ENCODE measurements around the gene ST6GALNAC6. TPM values are rescaled to one million over a fixed set of nuclear protein-coding genes. Genes with fewer than 3 reads are reported as not detected.

The ST6GALNAC6 gene, protein sequence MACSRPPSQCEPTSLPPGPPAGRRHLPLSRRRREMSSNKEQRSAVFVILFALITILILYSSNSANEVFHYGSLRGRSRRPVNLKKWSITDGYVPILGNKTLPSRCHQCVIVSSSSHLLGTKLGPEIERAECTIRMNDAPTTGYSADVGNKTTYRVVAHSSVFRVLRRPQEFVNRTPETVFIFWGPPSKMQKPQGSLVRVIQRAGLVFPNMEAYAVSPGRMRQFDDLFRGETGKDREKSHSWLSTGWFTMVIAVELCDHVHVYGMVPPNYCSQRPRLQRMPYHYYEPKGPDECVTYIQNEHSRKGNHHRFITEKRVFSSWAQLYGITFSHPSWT
- 100 to 1,000 TPM in 3 of 4 donors, 10 to 100 TPM in 1; 37.7 to 133 (median 111) TPM for total RNA-seq

DNA sequence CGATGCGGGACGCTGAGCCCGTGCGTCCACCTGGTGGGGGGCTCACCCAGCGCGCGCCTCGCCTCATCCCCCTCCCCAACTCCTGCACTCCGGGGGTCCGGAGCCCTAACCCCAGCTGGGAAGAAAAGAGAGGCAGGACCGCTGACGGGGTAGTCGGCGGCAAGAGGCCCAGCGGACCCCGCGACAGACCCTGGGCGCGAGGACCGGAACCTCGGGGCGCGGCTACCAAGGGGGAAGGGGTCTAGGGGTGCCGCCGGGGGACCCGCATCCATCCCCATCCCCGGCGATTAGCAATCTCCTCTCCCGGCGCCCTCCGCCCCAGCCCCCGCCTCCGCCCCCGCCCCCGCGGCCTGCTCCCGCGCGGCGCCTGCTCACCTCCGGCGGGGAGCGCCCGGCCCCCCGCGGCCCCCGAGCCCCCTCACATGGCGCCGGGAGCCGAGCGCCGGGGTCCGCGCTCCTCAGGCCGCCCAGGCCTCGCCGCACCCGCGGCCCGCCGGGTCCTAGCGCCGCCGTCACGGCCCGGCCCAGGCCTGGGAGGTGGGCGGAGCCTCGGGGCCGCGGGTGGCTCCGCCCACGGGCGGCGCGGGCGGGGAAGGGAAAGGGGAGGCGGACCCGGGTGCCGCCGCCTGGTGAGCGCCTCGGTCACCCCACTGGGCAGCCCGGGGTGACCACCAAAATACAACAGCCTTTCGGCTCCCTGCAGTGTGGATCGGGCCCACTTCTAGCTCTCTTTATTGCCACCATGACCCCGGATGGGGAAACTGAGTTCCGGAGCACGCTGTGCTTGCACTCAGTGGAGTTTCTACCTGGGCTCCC, at the start of gene ST6GALNAC6:
Gene ST6GALNAC6, minus strand, starts transcription at position 476 of the 816 bp plus-strand sequence. CDS start 1,622 bp downstream, outside the sequence.
- intact Hi-C loops (cut with DNase I; ENCODE audit: low total_unique reads): no loop called here
- peaks cover 0 to 33% of the 10 kb centered on the region in 2 donors for H3K4me1 ChIP-seq
- peak; percentile 67 to 84 for DNase-seq

DNA sequence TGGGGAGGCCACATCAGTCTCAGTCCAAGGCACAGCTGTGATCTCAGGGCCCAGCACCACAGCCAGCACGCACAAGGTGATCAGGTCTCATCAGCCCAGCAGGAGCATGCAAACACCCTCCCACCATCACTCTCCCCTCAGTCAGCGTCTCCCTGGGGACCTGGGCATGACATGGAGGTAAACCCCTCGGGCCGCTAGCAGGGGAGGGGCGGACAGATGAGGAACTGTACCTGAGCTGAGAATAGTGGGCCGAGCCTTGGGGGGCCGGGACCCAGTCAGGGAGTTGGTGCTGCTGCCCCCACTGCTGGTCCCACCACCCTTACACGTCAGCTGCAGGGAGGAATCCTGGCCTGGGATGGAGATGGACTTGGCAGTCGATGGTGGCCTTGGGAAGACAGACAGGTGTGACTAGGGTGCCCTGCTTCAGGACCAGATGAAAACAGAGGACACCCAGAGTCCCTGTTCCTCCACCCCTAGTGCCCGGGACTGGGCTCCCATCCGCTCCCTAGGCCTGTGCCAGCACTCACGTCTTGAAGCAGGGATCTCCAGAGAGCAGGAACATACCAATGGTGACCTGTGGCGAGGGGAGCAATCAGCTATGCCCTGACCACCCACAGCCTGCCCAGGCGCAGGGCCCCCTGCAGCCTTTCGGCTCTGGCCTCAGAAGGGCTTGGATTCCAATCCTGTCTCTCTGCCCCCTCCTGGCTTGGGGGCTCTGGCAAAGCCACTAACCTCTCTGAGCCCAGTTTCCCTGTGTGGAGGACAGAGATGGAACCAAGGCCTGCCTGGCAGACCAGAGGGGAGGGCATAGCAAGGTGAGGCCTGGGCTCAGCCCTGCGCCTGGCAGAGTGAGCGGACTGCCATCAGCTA, 48.7 kb upstream of the ST6GALNAC6 start:
- H3K4me3 ChIP-seq: no peak overlapping the region
- H3K9me3 ChIP-seq: no peaks in the 10 kb centered on the region
- no peak for TF ChIP-seq POLR2A (IDR thresholded peaks at IDR 0.05)
- TF ChIP-seq, protein P1, sequence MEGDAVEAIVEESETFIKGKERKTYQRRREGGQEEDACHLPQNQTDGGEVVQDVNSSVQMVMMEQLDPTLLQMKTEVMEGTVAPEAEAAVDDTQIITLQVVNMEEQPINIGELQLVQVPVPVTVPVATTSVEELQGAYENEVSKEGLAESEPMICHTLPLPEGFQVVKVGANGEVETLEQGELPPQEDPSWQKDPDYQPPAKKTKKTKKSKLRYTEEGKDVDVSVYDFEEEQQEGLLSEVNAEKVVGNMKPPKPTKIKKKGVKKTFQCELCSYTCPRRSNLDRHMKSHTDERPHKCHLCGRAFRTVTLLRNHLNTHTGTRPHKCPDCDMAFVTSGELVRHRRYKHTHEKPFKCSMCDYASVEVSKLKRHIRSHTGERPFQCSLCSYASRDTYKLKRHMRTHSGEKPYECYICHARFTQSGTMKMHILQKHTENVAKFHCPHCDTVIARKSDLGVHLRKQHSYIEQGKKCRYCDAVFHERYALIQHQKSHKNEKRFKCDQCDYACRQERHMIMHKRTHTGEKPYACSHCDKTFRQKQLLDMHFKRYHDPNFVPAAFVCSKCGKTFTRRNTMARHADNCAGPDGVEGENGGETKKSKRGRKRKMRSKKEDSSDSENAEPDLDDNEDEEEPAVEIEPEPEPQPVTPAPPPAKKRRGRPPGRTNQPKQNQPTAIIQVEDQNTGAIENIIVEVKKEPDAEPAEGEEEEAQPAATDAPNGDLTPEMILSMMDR (IDR thresholded peaks at IDR 0.05): no peak
- H3K4me1 ChIP-seq: no peaks in the 10 kb centered on the region
- intact Hi-C loops (cut with DNase I; ENCODE audit: low total_unique reads): no loop called here
- H3K27ac ChIP-seq: peak overlapping the region in 1 of 2 donors; percentile 26
- no peak for DNase-seq
- H3K27me3 ChIP-seq: no peaks in the 10 kb centered on the region
- H3K36me3 ChIP-seq: no peaks in the 10 kb centered on the region

More for the DNA sequence above, at the start of gene ST6GALNAC6:
- H3K9me3 ChIP-seq: no peaks in the 10 kb centered on the region
- no peaks in the 10 kb centered on the region for H3K27me3 ChIP-seq
- H3K4me3 ChIP-seq: peak within 1 kb of the TSS; percentile 72 to 79
- peak within 1 kb of the TSS; percentile 93 to 97 for H3K27ac ChIP-seq
- TF ChIP-seq, protein P1 (IDR thresholded peaks at IDR 0.05): peak in 2 of 4 experiments; percentile 18 to 25
- peak; percentile 77 to 83 for TF ChIP-seq POLR2A (IDR thresholded peaks at IDR 0.05)
- no peaks in the 10 kb centered on the region for H3K36me3 ChIP-seq

DNA sequence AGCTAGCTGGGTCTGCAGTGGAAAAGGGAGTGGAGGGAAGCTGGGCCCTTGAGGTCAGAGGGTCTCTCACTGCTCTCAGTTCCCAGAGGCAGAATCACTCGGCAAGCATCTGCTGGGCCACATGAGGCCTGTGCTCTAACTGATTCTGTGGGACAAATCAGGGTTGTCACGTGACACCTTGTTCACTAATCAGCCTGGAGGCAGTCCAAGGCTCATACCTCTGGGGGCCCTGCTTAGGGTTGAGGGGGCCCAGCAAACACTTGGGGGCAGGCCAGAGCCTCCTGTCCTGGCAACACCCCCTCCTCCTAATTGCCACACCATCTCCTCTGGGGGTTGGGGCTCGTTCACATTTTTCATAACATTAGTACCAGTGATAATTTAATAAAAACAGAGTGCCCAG, 47.3 kb upstream of the ST6GALNAC6 start:
- Histone ChIP-seq H3K36me3 (no peaks in the 10 kb centered on the region), H3K4me1 (peaks cover 0 to 5% of the 10 kb centered on the region in 2 donors), H3K9me3 (no peaks in the 10 kb centered on the region), H3K27ac (peak overlapping the region in 1 of 2 donors; percentile 55), H3K27me3 (no peaks in the 10 kb centered on the region), H3K4me3 (no peak overlapping the region)
- no peak for DNase-seq
- intact Hi-C loops (cut with DNase I; ENCODE audit: low total_unique reads): no loop called here
- no peak for TF ChIP-seq POLR2A (IDR thresholded peaks at IDR 0.05)

DNA sequence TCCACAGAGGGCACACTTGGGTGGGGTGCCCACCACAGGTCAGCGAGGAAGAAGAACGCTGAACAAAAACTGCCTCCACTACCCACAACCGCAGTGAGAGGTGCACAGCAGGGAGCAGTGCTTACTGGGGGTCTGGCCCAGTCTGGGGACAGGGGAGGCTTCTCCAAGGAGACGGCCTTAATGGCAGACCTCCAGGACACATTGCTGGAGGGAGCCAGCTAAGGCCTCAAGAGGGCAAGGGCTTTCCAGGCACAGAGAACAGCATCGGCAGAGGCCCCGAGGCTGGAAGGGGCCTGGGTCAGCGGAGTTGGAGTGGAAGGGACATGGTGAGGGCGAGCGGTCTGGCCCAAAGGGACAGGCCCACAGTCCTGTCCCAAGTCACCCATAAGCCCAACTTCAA, 46.5 kb upstream of the ST6GALNAC6 start:
- Histone ChIP-seq H3K9me3 (no peaks in the 10 kb centered on the region), H3K36me3 (no peaks in the 10 kb centered on the region), H3K4me1 (peaks cover 0 to 5% of the 10 kb centered on the region in 2 donors), H3K27me3 (no peaks in the 10 kb centered on the region), H3K4me3 (no peak overlapping the region), H3K27ac (peak overlapping the region in 1 of 2 donors; percentile 55)
- TF ChIP-seq POLR2A (IDR thresholded peaks at IDR 0.05): no peak
- TF ChIP-seq, protein P1 (IDR thresholded peaks at IDR 0.05): no peak
- no peak for DNase-seq
- intact Hi-C loops (cut with DNase I; ENCODE audit: low total_unique reads): no loop called here

DNA sequence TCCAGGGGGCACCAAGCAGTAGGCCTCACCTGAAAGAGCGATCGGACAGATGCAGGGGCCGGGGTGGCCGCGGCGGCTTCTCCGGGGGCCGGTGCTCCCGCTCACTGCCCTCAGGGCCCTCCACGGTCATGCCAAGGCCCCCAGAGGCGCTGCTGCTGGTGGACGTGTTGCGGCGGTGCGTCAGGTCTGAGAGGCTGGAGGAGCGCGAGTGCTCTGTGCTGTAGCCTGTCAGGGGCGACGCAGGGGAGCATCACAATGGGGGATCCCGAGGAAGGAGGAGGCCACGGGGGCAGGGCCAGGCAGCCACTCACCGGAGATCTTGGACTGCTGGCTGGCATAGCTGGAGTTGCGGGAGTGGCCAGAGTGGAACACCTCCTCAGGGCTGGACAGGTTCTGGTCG, 45.9 kb upstream of the ST6GALNAC6 start:
- DNase-seq: no peak
- no peak for TF ChIP-seq POLR2A (IDR thresholded peaks at IDR 0.05)
- TF ChIP-seq, protein P1 (IDR thresholded peaks at IDR 0.05): no peak
- Histone ChIP-seq H3K4me3 (no peak overlapping the region), H3K9me3 (no peaks in the 10 kb centered on the region), H3K36me3 (no peaks in the 10 kb centered on the region), H3K27me3 (no peaks in the 10 kb centered on the region), H3K4me1 (peaks cover 0 to 5% of the 10 kb centered on the region in 2 donors), H3K27ac (peak overlapping the region in 1 of 2 donors; percentile 55)
- intact Hi-C loops (cut with DNase I; ENCODE audit: low total_unique reads): no loop called here
